CD4-positive, CD25-positive, alpha-beta regulatory T cell (primary cell): Measurements from ENCODE around the gene KRTAP22-1. TPM values are rescaled to one million over a fixed set of nuclear protein-coding genes. Genes with fewer than 3 reads are reported as not detected.

Experiments
- ATAC-seq, 2 donors: fragments of 150-1000 bp; cut with Tn5 transposase; one replicate each; pipeline ENCODE4 v1.10.0; 2021; ENCODE audit warnings: low read depth in 2 of 2, moderate number of reproducible peaks in 2 of 2, moderate library complexity in 1 of 2
- DNase-seq, 3 donors: peaks; one replicate each; pipeline versions ENCODE4 v3.0.0 to v3.0.0-alpha.2; 2012 to 2022; ENCODE audit warnings: mixed read lengths in 1 of 3
- H3K27ac ChIP-seq: one replicate; pipeline ENCODE4 v1.7.0; 2013; ENCODE audit warnings: mild to moderate bottlenecking, low read length; ENCODE audit not compliant: insufficient read depth, poor library complexity, severe bottlenecking
- H3K27me3 ChIP-seq: one replicate; pipeline ENCODE4 v1.7.0; 2013; ENCODE audit warnings: low read length; ENCODE audit not compliant: control insufficient read depth, insufficient read depth
- H3K36me3 ChIP-seq: one replicate; pipeline ENCODE4 v1.7.0; 2013; ENCODE audit warnings: mild to moderate bottlenecking, low read length, moderate library complexity; ENCODE audit not compliant: control insufficient read depth, insufficient read depth
- H3K4me1 ChIP-seq: 2 replicates; pipeline ENCODE4 v1.7.0; 2013; ENCODE audit warnings: mild to moderate bottlenecking, low read length; ENCODE audit not compliant: insufficient read depth, control insufficient read depth, poor library complexity, severe bottlenecking
- H3K4me3 ChIP-seq: one replicate; pipeline ENCODE4 v1.7.0; 2013; ENCODE audit warnings: low read depth, mild to moderate bottlenecking, low read length, moderate library complexity
- H3K9me3 ChIP-seq, 2 experiments: 1 replicate in 1 of 2; 2 replicates in 1 of 2; pipeline ENCODE4 v1.7.0; 2013; ENCODE audit warnings: low read length in 2 of 2, mild to moderate bottlenecking in 1 of 2, moderate library complexity in 1 of 2; ENCODE audit not compliant: control insufficient read depth in 2 of 2
- H3K27ac Mint-ChIP-seq, 3 donors: one replicate each; pipeline ENCODE4 v1.8.0; 2020 to 2022; ENCODE audit warnings: mild to moderate bottlenecking in 3 of 3, mixed read lengths in 3 of 3, moderate library complexity in 2 of 3
- H3K27me3 Mint-ChIP-seq: one replicate; pipeline ENCODE4 v1.8.0; 2022; ENCODE audit warnings: mild to moderate bottlenecking, mixed read lengths
- H3K36me3 Mint-ChIP-seq: one replicate; pipeline ENCODE4 v1.8.0; 2020; ENCODE audit warnings: mixed read lengths
- H3K4me1 Mint-ChIP-seq, 4 donors: one replicate each; pipeline ENCODE4 v1.8.0; 2020 to 2022; ENCODE audit warnings: mixed read lengths in 4 of 4, mild to moderate bottlenecking in 1 of 4
- H3K4me3 Mint-ChIP-seq, 4 donors: one replicate each; pipeline ENCODE4 v1.8.0; 2020 to 2022; ENCODE audit warnings: mild to moderate bottlenecking in 4 of 4, mixed read lengths in 4 of 4, moderate library complexity in 3 of 4
- H3K9me3 Mint-ChIP-seq, 7 donors: one replicate each; pipeline ENCODE4 v1.8.0; 2020 to 2022; ENCODE audit warnings: mixed read lengths in 7 of 7, mild to moderate bottlenecking in 3 of 7, moderate library complexity in 2 of 7
- polyA plus RNA-seq, 4 donors: library from polyadenylated mRNA; unstranded; fragments of 300-500 nt; fragmentation: Illumina TruSeq; gene quantifications; one replicate each; pipeline ENCODE4 v1.2.3, GENCODE V29; 2021
- total RNA-seq: library from RNA; stranded (reverse); gene quantifications from one replicate; pipeline ENCODE4 v1.2.3, GENCODE V29; 2022

Gene KRTAP22-1
- total and polyA plus RNA-seq, 5 donors from 2014 or later: not detected

GRCh38 chr21:30577766-30578165 lies 23.1 kb upstream of the KRTAP22-1 start:
- no peak overlapping the region for H3K4me3 Mint-ChIP-seq

GRCh38 chr21:30579346-30579745 lies 21.5 kb upstream of the KRTAP22-1 start:
- no peaks in the 10 kb centered on the region for H3K4me1 ChIP-seq
- H3K9me3 ChIP-seq: no peaks in the 10 kb centered on the region
- Mint-ChIP-seq H3K27ac (no peak overlapping the region), H3K4me1 (no peaks in the 10 kb centered on the region), H3K4me3 (no peak overlapping the region), H3K36me3 (no peaks in the 10 kb centered on the region), H3K9me3 (no peaks in the 10 kb centered on the region), H3K27me3 (no peaks in the 10 kb centered on the region)
- DNase-seq (no peak), ATAC-seq (no peak)
- H3K27me3 ChIP-seq: no peaks in the 10 kb centered on the region
- no peak overlapping the region for H3K4me3 ChIP-seq
- no peaks in the 10 kb centered on the region for H3K36me3 ChIP-seq
- H3K27ac ChIP-seq: no peak overlapping the region

More at GRCh38 chr21:30577766-30578165, 23.1 kb upstream of the KRTAP22-1 start:
- ATAC-seq: no peak
- no peaks in the 10 kb centered on the region for H3K9me3 Mint-ChIP-seq
- H3K36me3 Mint-ChIP-seq: no peaks in the 10 kb centered on the region
- H3K4me1 Mint-ChIP-seq: no peaks in the 10 kb centered on the region
- H3K27me3 Mint-ChIP-seq: no peaks in the 10 kb centered on the region
- H3K9me3 ChIP-seq: no peaks in the 10 kb centered on the region
- H3K27ac ChIP-seq: no peak overlapping the region
- no peaks in the 10 kb centered on the region for H3K27me3 ChIP-seq
- DNase-seq: no peak
- no peaks in the 10 kb centered on the region for H3K36me3 ChIP-seq
- H3K4me1 ChIP-seq: no peaks in the 10 kb centered on the region
- H3K4me3 ChIP-seq: no peak overlapping the region
- no peak overlapping the region for H3K27ac Mint-ChIP-seq

DNA sequence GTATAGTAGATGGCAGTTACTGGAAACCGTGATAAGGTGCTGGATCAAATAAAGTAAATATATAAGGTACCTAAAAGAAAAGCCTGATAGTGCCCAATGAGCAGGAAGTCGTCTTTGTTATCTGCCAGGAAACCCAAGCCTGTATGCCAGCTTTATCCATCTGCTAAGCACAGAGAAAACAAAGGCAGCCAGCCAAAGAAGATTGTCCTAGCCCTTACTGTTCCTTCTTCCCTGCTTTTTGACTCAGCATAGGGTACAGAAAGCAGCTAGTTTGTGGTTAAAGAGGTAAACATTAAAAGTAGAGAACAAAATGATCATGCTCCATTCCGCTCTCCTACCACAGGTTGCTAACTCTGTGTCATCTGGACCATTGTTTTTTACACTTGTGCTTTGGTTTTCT lies 20.8 kb upstream of the KRTAP22-1 start:
- Mint-ChIP-seq H3K27ac (no peak overlapping the region), H3K9me3 (no peaks in the 10 kb centered on the region), H3K27me3 (no peaks in the 10 kb centered on the region), H3K4me1 (no peaks in the 10 kb centered on the region), H3K36me3 (no peaks in the 10 kb centered on the region), H3K4me3 (no peak overlapping the region)
- H3K9me3 ChIP-seq: no peaks in the 10 kb centered on the region
- no peak overlapping the region for H3K27ac ChIP-seq
- H3K36me3 ChIP-seq: no peaks in the 10 kb centered on the region
- ATAC-seq (no peak), DNase-seq (no peak)
- H3K4me1 ChIP-seq: no peaks in the 10 kb centered on the region
- no peaks in the 10 kb centered on the region for H3K27me3 ChIP-seq
- H3K4me3 ChIP-seq: no peak overlapping the region

DNA sequence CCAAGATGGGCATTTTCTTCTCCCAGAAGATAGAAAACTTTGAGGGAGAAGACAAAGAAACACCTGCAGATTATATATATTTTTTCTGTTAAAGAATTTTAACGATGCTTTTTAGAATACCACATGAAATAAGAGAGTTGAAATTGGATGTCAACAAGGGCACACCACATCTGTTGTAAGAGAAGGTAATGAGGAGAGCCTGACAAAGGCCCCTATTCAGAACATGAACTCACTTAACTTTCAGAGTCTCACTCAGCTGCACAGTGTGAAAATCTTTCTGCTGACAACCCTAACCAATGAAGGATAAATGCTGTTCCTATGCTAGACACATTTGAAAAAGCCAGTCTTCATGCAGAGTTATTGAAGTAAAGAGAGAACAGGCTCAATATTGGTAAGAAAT lies 18.0 kb upstream of the KRTAP22-1 start:
- no peak overlapping the region for H3K4me3 Mint-ChIP-seq
- ATAC-seq (no peak), DNase-seq (no peak)
- H3K9me3 Mint-ChIP-seq: no peaks in the 10 kb centered on the region
- H3K36me3 Mint-ChIP-seq: no peaks in the 10 kb centered on the region
- Histone ChIP-seq H3K4me3 (no peak overlapping the region), H3K36me3 (no peaks in the 10 kb centered on the region), H3K4me1 (no peaks in the 10 kb centered on the region), H3K27me3 (no peaks in the 10 kb centered on the region), H3K27ac (no peak overlapping the region), H3K9me3 (no peaks in the 10 kb centered on the region)
- no peaks in the 10 kb centered on the region for H3K27me3 Mint-ChIP-seq
- H3K4me1 Mint-ChIP-seq: no peaks in the 10 kb centered on the region
- no peak overlapping the region for H3K27ac Mint-ChIP-seq

- no peaks in the 10 kb centered on the region for H3K4me1 ChIP-seq
- H3K4me3 ChIP-seq: no peak within 1 kb of the TSS
- Mint-ChIP-seq H3K36me3 (no peaks in the 10 kb centered on the region), H3K27ac (no peak within 1 kb of the TSS), H3K9me3 (peaks cover 0 to 5% (median 0%) of the 10 kb centered on the region in 7 donors), H3K27me3 (no peaks in the 10 kb centered on the region), H3K4me1 (no peaks in the 10 kb centered on the region), H3K4me3 (no peak within 1 kb of the TSS)
- no peaks in the 10 kb centered on the region for H3K36me3 ChIP-seq
- H3K9me3 ChIP-seq: no peaks in the 10 kb centered on the region
- DNase-seq (no peak), ATAC-seq (no peak)
- H3K27me3 ChIP-seq: no peaks in the 10 kb centered on the region
- H3K27ac ChIP-seq: no peak within 1 kb of the TSS
These were observed 10.6 kb upstream of the KRTAP22-1 start, which contains the start of gene KRTAP22-2 for GRCh38 chr21:30590297-30590696. Gene KRTAP22-2 (minus strand): TSS chr21:30590397.

GRCh38 chr21:30592140-30592539 lies 8.7 kb upstream of the KRTAP22-1 start, which contains the start of gene KRTAP6-3:
Gene KRTAP6-3 (plus strand): TSS chr21:30592440. CDS start chr21:30592446, 6 bp downstream.
- ATAC-seq (no peak), DNase-seq (no peak)
- no peaks in the 10 kb centered on the region for H3K27me3 Mint-ChIP-seq
- no peaks in the 10 kb centered on the region for H3K4me1 Mint-ChIP-seq
- no peaks in the 10 kb centered on the region for H3K36me3 Mint-ChIP-seq
- H3K36me3 ChIP-seq: no peaks in the 10 kb centered on the region
- no peak within 1 kb of the TSS for H3K27ac Mint-ChIP-seq
- no peaks in the 10 kb centered on the region for H3K27me3 ChIP-seq
- no peak within 1 kb of the TSS for H3K27ac ChIP-seq
- no peaks in the 10 kb centered on the region for H3K4me1 ChIP-seq
- H3K9me3 Mint-ChIP-seq: peaks cover 0 to 6% (median 0%) of the 10 kb centered on the region in 7 donors
- H3K4me3 ChIP-seq: no peak within 1 kb of the TSS
- H3K4me3 Mint-ChIP-seq: no peak within 1 kb of the TSS
- no peaks in the 10 kb centered on the region for H3K9me3 ChIP-seq

- H3K27me3 ChIP-seq: no peaks in the 10 kb centered on the region
- H3K9me3 Mint-ChIP-seq: peaks cover 0 to 11% (median 3%) of the 10 kb centered on the region in 7 donors
- H3K4me3 Mint-ChIP-seq: no peak within 1 kb of the TSS
- no peak within 1 kb of the TSS for H3K27ac ChIP-seq
- ATAC-seq (no peak), DNase-seq (no peak)
- no peaks in the 10 kb centered on the region for H3K27me3 Mint-ChIP-seq
- no peak within 1 kb of the TSS for H3K4me3 ChIP-seq
- no peaks in the 10 kb centered on the region for H3K4me1 Mint-ChIP-seq
- no peak within 1 kb of the TSS for H3K27ac Mint-ChIP-seq
- no peaks in the 10 kb centered on the region for H3K36me3 ChIP-seq
- H3K4me1 ChIP-seq: no peaks in the 10 kb centered on the region
- no peaks in the 10 kb centered on the region for H3K9me3 ChIP-seq
- no peaks in the 10 kb centered on the region for H3K36me3 Mint-ChIP-seq
These were observed 2.1 kb upstream of the KRTAP22-1 start, which contains the start of gene KRTAP6-2 for GRCh38 chr21:30598802-30599201. Gene KRTAP6-2 (minus strand): TSS chr21:30598902. CDS start chr21:30598874, 28 bp downstream.

- Mint-ChIP-seq H3K27me3 (peaks cover 4% of the 10 kb centered on the region), H3K9me3 (peaks cover 0 to 13% (median 3%) of the 10 kb centered on the region in 7 donors), H3K27ac (no peak overlapping the region), H3K4me1 (no peaks in the 10 kb centered on the region), H3K36me3 (no peaks in the 10 kb centered on the region), H3K4me3 (no peak overlapping the region)
- Histone ChIP-seq H3K9me3 (no peaks in the 10 kb centered on the region), H3K4me3 (no peak overlapping the region), H3K27ac (no peak overlapping the region), H3K36me3 (no peaks in the 10 kb centered on the region), H3K27me3 (no peaks in the 10 kb centered on the region), H3K4me1 (no peaks in the 10 kb centered on the region)
- ATAC-seq: no peak
- DNase-seq: no peak
These were observed 5.1 kb downstream of the KRTAP22-1 start for GRCh38 chr21:30605968-30606367.
